AG09309 (cell line): ENCODE results near the gene TET1.
A peak's percentile ranks its signal among the peaks of the same experiment; 100 is the strongest.

Experiments
- DNase-seq: peaks from one replicate; pipeline ENCODE4 v3.0.0-alpha.2; 2010; ENCODE audit warnings: low read depth
- H3K4me3 ChIP-seq: 2 replicates; pipeline ENCODE4 v1.5.1; 2011; ENCODE audit warnings: mild to moderate bottlenecking, low read depth, low read length, moderate library complexity; ENCODE audit not compliant: control insufficient read depth
- CTCF ChIP-seq: IDR thresholded peaks from 2 replicates; pipeline ENCODE4 v1.5.1; 2011; ENCODE audit warnings: mild to moderate bottlenecking, low read depth, low read length, inconsistent platforms; ENCODE audit not compliant: insufficient read depth, control insufficient read depth; ENCODE audit errors: missing control alignments

TET1 gene

DNA sequence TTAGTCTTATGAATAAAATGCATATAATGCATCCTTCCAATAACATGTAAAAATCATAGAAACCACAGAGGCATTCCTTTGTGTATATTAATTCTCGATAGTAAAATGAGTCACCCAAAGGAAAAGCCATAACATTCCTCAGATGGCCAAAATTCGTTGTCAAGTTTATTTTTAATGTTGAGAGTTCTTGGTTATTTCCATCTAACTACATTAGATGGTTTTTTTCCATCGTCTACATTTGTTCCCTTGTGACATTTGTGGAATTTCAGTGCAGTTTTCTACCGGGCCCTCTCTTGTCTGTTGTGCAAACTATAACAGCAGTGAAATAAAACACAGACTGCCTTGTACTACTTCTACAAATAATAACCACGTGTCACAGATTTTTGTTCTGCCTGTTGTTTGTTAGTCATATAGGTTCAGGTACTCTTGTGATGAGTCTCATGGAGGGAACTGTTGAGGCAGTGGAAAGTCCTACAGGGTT, 106.2 kb downstream of the TET1 start:
- DNase-seq, result peak; percentile 76
- TF ChIP-seq CTCF, result no peak
- H3K4me3 ChIP-seq, result no peak overlapping the region

- H3K4me3 ChIP-seq, result no peak overlapping the region
Measured at GRCh38 chr10:68668231-68668630, 108.1 kb downstream of the TET1 start.

DNA sequence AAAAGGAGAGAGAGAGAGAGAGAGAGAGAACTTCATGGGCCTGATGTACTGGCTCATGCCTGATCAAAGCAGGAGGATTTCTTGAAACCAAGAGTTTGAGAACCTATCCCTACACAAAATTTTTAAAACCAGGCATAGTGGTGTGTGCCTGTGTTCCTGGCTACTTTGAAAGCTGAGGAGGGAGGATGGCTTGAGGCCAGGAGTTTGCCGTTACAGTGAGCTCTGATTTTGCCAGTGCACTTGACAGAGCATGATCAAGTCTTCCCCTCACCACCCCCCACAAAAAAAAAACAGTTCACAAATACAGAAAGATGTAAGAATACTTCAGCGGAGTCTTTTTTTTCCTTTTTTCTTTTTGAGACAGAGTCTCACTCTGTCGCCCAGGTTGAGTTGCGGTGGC, 108.8 kb downstream of the TET1 start:
- H3K4me3 ChIP-seq, result no peak overlapping the region
- TF ChIP-seq CTCF, result no peak
- DNase-seq, result no peak

More at GRCh38 chr10:68668231-68668630, 108.1 kb downstream of the TET1 start:
- DNase-seq, result no peak
- TF ChIP-seq CTCF, result no peak

GRCh38 chr10:68684413-68684812, 124.3 kb downstream of the TET1 start:
- DNase-seq, result no peak
- TF ChIP-seq CTCF, result no peak
- no peak overlapping the region for H3K4me3 ChIP-seq

DNA sequence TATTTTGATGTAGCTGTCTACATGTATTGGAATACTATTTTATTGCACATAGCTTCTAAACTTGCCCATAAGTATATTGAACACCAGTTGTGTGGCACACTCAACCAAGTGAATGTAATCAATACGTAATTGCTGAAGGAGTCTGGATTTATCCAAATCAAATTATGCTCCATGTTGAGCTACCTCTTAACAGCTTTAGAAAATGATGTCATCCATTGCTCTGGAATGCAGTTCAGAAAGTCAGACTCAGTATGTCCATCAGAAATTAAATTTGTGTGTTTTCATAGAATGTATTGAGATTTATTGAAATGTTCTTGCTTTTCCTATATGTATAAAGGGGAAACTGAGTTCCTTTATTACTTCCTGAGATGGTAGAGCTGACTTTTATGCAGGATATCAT, 135.9 kb downstream of the TET1 start:
- H3K4me3 ChIP-seq, result no peak overlapping the region
- no peak for DNase-seq
- no peak for TF ChIP-seq CTCF

DNA sequence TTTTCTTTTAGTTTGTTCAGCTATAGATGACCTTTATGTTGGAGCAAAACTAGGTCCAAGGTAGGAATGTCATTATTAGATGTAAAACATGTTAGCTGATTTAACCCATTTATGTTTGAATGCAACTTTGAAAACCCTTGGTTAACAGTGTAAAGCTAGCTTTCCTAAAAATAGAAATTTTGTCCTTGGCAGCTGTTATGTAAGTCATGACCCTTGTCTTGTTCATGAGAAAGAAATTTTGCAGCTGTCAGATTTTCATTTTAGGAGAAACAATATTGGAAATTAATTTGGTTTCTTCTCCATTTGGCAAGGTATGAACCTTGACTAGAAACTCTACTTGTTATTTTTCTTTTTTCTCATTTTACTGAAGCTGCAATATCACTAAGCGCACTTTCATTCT, 137.0 kb downstream of the TET1 start:
- no peak for TF ChIP-seq CTCF
- no peak overlapping the region for H3K4me3 ChIP-seq
- DNase-seq, result no peak

DNA sequence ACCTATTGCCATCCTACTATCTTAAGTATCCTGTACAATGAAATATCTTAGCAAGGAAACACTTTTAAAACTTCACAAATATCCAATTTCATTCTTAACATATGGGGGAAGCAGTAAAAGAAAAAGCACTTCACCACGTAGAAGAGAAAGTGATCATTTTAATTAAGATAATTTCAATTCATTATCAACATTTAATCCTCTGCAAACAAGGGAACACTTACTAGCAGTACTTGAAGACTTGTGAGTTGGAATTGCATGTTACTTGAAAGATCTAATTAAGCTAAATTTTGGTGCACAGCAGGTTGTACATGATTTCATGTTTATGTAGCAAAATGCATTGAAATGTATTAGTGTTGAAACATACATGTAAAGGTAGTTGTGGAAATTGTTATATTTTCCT, 140.1 kb downstream of the TET1 start:
- TF ChIP-seq CTCF, result no peak
- no peak overlapping the region for H3K4me3 ChIP-seq
- DNase-seq, result no peak
